Glutamatergic neuron (in vitro differentiated cells): ENCODE data around the gene LIN52. TPM values are rescaled to one million over a fixed set of nuclear protein-coding genes. Genes with fewer than 3 reads are reported as not detected.

ENCODE experiments used
- DNase-seq: peaks from one replicate; pipeline ENCODE4 v3.0.0; 2022
- H3K27ac Mint-ChIP-seq: one replicate; pipeline ENCODE4 v1.8.0; 2020; ENCODE audit warnings: mild to moderate bottlenecking, mixed read lengths, inconsistent platforms; ENCODE audit not compliant: unreplicated experiment
- H3K27me3 Mint-ChIP-seq: one replicate; pipeline ENCODE4 v1.8.0; 2020; ENCODE audit warnings: mild to moderate bottlenecking, moderate library complexity, mixed read lengths, inconsistent platforms; ENCODE audit not compliant: unreplicated experiment
- H3K36me3 Mint-ChIP-seq: one replicate; pipeline ENCODE4 v1.8.0; 2020; ENCODE audit warnings: mild to moderate bottlenecking, mixed read lengths, inconsistent platforms; ENCODE audit not compliant: unreplicated experiment
- H3K4me1 Mint-ChIP-seq: one replicate; pipeline ENCODE4 v1.8.0; 2020; ENCODE audit warnings: mild to moderate bottlenecking, low read depth, mixed read lengths, inconsistent platforms; ENCODE audit not compliant: unreplicated experiment
- H3K4me3 Mint-ChIP-seq: one replicate; pipeline ENCODE4 v1.8.0; 2020; ENCODE audit warnings: mild to moderate bottlenecking, mixed read lengths, inconsistent platforms; ENCODE audit not compliant: unreplicated experiment
- H3K9me3 Mint-ChIP-seq: one replicate; pipeline ENCODE4 v1.8.0; 2020; ENCODE audit warnings: mild to moderate bottlenecking, moderate library complexity, mixed read lengths, inconsistent platforms; ENCODE audit not compliant: unreplicated experiment
- total RNA-seq: library from RNA; stranded (reverse); fragmentation: NEBNext Ultra II Directional; extraction: Animal tissue kit (Norgen Biotek cat#: 25700); gene quantifications from one replicate; pipeline ENCODE4 v1.2.1, GENCODE V29; 2021; ENCODE audit not compliant: unreplicated experiment
- TF ChIP-seq, protein P1 (sequence below): fragments of 200-600 bp; sonication (generic); IDR thresholded peaks from one replicate; pipeline ENCODE4 v1.5.0; 2021; ENCODE audit not compliant: partially characterized antibody, unreplicated experiment

LIN52 gene
- total RNA-seq, 1 donor from 2014 or later, result 4.5 TPM

GRCh38 chr14:74045522-74045921 lies 39.2 kb upstream of the LIN52 start:
- no peaks in the 10 kb centered on the region for H3K36me3 Mint-ChIP-seq
- TF ChIP-seq, protein P1, sequence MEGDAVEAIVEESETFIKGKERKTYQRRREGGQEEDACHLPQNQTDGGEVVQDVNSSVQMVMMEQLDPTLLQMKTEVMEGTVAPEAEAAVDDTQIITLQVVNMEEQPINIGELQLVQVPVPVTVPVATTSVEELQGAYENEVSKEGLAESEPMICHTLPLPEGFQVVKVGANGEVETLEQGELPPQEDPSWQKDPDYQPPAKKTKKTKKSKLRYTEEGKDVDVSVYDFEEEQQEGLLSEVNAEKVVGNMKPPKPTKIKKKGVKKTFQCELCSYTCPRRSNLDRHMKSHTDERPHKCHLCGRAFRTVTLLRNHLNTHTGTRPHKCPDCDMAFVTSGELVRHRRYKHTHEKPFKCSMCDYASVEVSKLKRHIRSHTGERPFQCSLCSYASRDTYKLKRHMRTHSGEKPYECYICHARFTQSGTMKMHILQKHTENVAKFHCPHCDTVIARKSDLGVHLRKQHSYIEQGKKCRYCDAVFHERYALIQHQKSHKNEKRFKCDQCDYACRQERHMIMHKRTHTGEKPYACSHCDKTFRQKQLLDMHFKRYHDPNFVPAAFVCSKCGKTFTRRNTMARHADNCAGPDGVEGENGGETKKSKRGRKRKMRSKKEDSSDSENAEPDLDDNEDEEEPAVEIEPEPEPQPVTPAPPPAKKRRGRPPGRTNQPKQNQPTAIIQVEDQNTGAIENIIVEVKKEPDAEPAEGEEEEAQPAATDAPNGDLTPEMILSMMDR, result no peak
- no peak for DNase-seq
- H3K9me3 Mint-ChIP-seq, result no peaks in the 10 kb centered on the region
- no peak overlapping the region for H3K27ac Mint-ChIP-seq
- H3K4me3 Mint-ChIP-seq, result no peak overlapping the region
- H3K4me1 Mint-ChIP-seq, result no peaks in the 10 kb centered on the region
- H3K27me3 Mint-ChIP-seq, result peaks cover 2% of the 10 kb centered on the region

GRCh38 chr14:74048281-74048680 lies 36.5 kb upstream of the LIN52 start:
- Mint-ChIP-seq H3K9me3 (no peaks in the 10 kb centered on the region), H3K36me3 (no peaks in the 10 kb centered on the region), H3K27ac (no peak overlapping the region), H3K4me3 (no peak overlapping the region), H3K27me3 (peaks cover 2% of the 10 kb centered on the region), H3K4me1 (no peaks in the 10 kb centered on the region)
- no peak for DNase-seq
- TF ChIP-seq, protein P1, result no peak

- no peaks in the 10 kb centered on the region for H3K36me3 Mint-ChIP-seq
- no peaks in the 10 kb centered on the region for H3K9me3 Mint-ChIP-seq
- no peaks in the 10 kb centered on the region for H3K4me1 Mint-ChIP-seq
- H3K4me3 Mint-ChIP-seq, result no peak overlapping the region
- H3K27me3 Mint-ChIP-seq, result peaks cover 2% of the 10 kb centered on the region
- H3K27ac Mint-ChIP-seq, result no peak overlapping the region
- TF ChIP-seq, protein P1, result no peak
- no peak for DNase-seq
Observed at GRCh38 chr14:74049876-74050495, 34.8 kb upstream of the LIN52 start.

- H3K4me1 Mint-ChIP-seq, result no peaks in the 10 kb centered on the region
- H3K36me3 Mint-ChIP-seq, result no peaks in the 10 kb centered on the region
- H3K27me3 Mint-ChIP-seq, result no peaks in the 10 kb centered on the region
- no peak for DNase-seq
- H3K9me3 Mint-ChIP-seq, result no peaks in the 10 kb centered on the region
- H3K4me3 Mint-ChIP-seq, result no peak overlapping the region
- TF ChIP-seq, protein P1, result no peak
- H3K27ac Mint-ChIP-seq, result no peak overlapping the region
Observed at GRCh38 chr14:74062809-74063150, 22.0 kb upstream of the LIN52 start.

- TF ChIP-seq, protein P1, result no peak
- H3K4me1 Mint-ChIP-seq, result no peaks in the 10 kb centered on the region
- no peak overlapping the region for H3K27ac Mint-ChIP-seq
Observed at GRCh38 chr14:74064426-74064825, 20.3 kb upstream of the LIN52 start.

More at GRCh38 chr14:74064426-74064825, 20.3 kb upstream of the LIN52 start:
- Mint-ChIP-seq H3K27me3 (no peaks in the 10 kb centered on the region), H3K9me3 (no peaks in the 10 kb centered on the region), H3K36me3 (no peaks in the 10 kb centered on the region), H3K4me3 (no peak overlapping the region)
- DNase-seq, result no peak
